Naive thymus-derived CD4-positive, alpha-beta T cell (primary cell): Measurements from ENCODE around the gene SLC44A5. TPM values are rescaled to one million over a fixed set of nuclear protein-coding genes. Genes with fewer than 3 reads are reported as not detected.
"Not testable (repeated sequence)": the region's sequence is repeated elsewhere in the genome, so short reads cannot be mapped to it uniquely, and the experiment has no call there.

Source experiments
- ATAC-seq: fragments of 150-1000 bp; cut with Tn5 transposase; 2 replicates; pipeline ENCODE4 v1.10.0; 2021; ENCODE audit warnings: mild to moderate bottlenecking, moderate library complexity
- CTCF ChIA-PET: fragments of 350-600 bp; sonication (Branson Sonifier 250); formaldehyde crosslinking; loops from one replicate; lab custom pipeline; 2021; ENCODE audit warnings: antibody characterized with exemption; lab: Charles Lee
- POLR2A ChIA-PET: fragments of 350-600 bp; sonication (Branson Sonifier 250); formaldehyde crosslinking; loops from one replicate; lab custom pipeline; 2021; ENCODE audit warnings: antibody characterized with exemption, inconsistent platforms; lab: Charles Lee
- DNase-seq, 9 donors: peaks; one replicate each; pipeline versions ENCODE4 v3.0.0 to v3.0.0-alpha.2; 2020 to 2022; ENCODE audit warnings: mixed read lengths in 1 of 9
- H3K27ac ChIP-seq: one replicate; pipeline ENCODE4 v1.7.0; 2013; ENCODE audit warnings: mild to moderate bottlenecking, low read depth, low read length, moderate library complexity
- H3K27me3 ChIP-seq, 2 donors: one replicate each; pipeline ENCODE4 v1.7.0; 2013; ENCODE audit warnings: low read length in 2 of 2, mild to moderate bottlenecking in 2 of 2, moderate library complexity in 2 of 2; ENCODE audit not compliant: control insufficient read depth in 2 of 2, insufficient read depth in 2 of 2
- H3K36me3 ChIP-seq, 3 experiments: 1 replicate in 2 of 3; 2 replicates in 1 of 3; pipeline ENCODE4 v1.7.0; 2013; ENCODE audit warnings: low read length in 3 of 3, mild to moderate bottlenecking in 3 of 3, moderate library complexity in 1 of 3; ENCODE audit not compliant: insufficient read depth in 3 of 3, control insufficient read depth in 2 of 3
- H3K4me1 ChIP-seq, 2 donors: one replicate each; pipeline ENCODE4 v1.7.0; 2013; ENCODE audit warnings: low read length in 2 of 2, mild to moderate bottlenecking in 2 of 2, moderate library complexity in 1 of 2; ENCODE audit not compliant: control insufficient read depth in 2 of 2, insufficient read depth in 2 of 2
- H3K4me3 ChIP-seq: 2 replicates; pipeline ENCODE4 v1.7.0; 2013; ENCODE audit warnings: mild to moderate bottlenecking, low read length
- H3K9me3 ChIP-seq, 3 experiments: 1 replicate in 2 of 3; 2 replicates in 1 of 3; pipeline ENCODE4 v1.7.0; 2013; ENCODE audit warnings: low read length in 3 of 3; ENCODE audit not compliant: control insufficient read depth in 2 of 3
- H3K27ac Mint-ChIP-seq, 9 donors: one replicate each; pipeline ENCODE4 v1.8.0; 2020 to 2022; ENCODE audit warnings: mixed read lengths in 9 of 9, mild to moderate bottlenecking in 8 of 9, moderate library complexity in 5 of 9, inconsistent platforms in 2 of 9
- H3K27me3 Mint-ChIP-seq, 5 donors: one replicate each; pipeline ENCODE4 v1.8.0; 2021 to 2022; ENCODE audit warnings: mixed read lengths in 5 of 5, mild to moderate bottlenecking in 1 of 5
- H3K36me3 Mint-ChIP-seq, 5 donors: one replicate each; pipeline ENCODE4 v1.8.0; 2020 to 2022; ENCODE audit warnings: mixed read lengths in 5 of 5, mild to moderate bottlenecking in 3 of 5, inconsistent platforms in 1 of 5
- H3K4me1 Mint-ChIP-seq, 7 donors: one replicate each; pipeline ENCODE4 v1.8.0; 2020 to 2022; ENCODE audit warnings: mixed read lengths in 7 of 7, mild to moderate bottlenecking in 3 of 7, inconsistent platforms in 1 of 7
- H3K4me3 Mint-ChIP-seq, 10 donors: one replicate each; pipeline ENCODE4 v1.8.0; 2020 to 2022; ENCODE audit warnings: mild to moderate bottlenecking in 10 of 10, mixed read lengths in 10 of 10, moderate library complexity in 6 of 10, inconsistent platforms in 2 of 10
- H3K9me3 Mint-ChIP-seq, 11 donors: one replicate each; pipeline ENCODE4 v1.8.0; 2020 to 2022; ENCODE audit warnings: mixed read lengths in 11 of 11, mild to moderate bottlenecking in 4 of 11, inconsistent platforms in 1 of 11, moderate library complexity in 1 of 11
- intact Hi-C, 2 donors: fragments of 100-400 bp; cut with micrococcal nuclease; formaldehyde crosslinking; loops; one replicate each; pipeline ENCODE4 v1.15.1; 2023
- polyA plus RNA-seq, 2 donors: library from polyadenylated mRNA; unstranded; fragments of 300-500 nt; fragmentation: Illumina TruSeq; gene quantifications; one replicate each; pipeline ENCODE4 v1.2.3, GENCODE V29; 2021
- total RNA-seq, 6 experiments: library from RNA in 5 of 6; stranded (reverse) in 5 of 6; gene quantifications; 1 replicate in 5 of 6; 2 replicates in 1 of 6; pipeline ENCODE4 v1.2.3 and lab custom pipeline; 2021 to 2026

SLC44A5 gene
- total and polyA plus RNA-seq, 7 experiments from 2014 or later: 0.92 to 6.0 (median 3.0) TPM; not detected in 3

DNA sequence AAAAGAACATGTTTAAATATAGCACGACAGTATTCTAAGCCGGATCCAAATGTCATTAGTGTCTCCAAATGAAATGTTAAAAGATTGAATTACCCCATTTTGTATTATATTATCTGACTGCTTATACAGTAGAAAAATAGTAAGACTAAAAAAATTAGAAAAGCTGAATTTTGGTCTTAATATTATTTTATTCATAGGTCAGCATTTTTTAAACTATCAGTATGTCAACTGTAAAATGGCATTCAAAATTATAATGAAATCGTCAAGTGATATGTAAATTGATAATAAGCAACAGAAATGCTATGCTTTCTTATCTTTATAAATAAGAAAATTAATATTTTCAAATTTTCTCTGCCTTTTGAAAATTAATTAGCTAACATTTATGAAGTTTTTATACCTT, 16.6 kb downstream of the SLC44A5 start:
- peaks cover 0 to 10% (median 4%) of the 10 kb centered on the region in 11 donors for H3K9me3 Mint-ChIP-seq
- Histone ChIP-seq H3K27ac (no peak overlapping the region), H3K27me3 (no peaks in the 10 kb centered on the region), H3K4me3 (no peak overlapping the region), H3K4me1 (no peaks in the 10 kb centered on the region), H3K9me3 (no peaks in the 10 kb centered on the region), H3K36me3 (no peaks in the 10 kb centered on the region)
- H3K36me3 Mint-ChIP-seq: peaks cover 0 to 9% (median 0%) of the 10 kb centered on the region in 5 donors
- ChIA-PET CTCF (no interaction called here), POLR2A (no interaction called here)
- intact Hi-C loops: no loop called here
- no peak overlapping the region for H3K27ac Mint-ChIP-seq
- no peak overlapping the region for H3K4me3 Mint-ChIP-seq
- H3K27me3 Mint-ChIP-seq: peaks cover 0 to 39% (median 29%) of the 10 kb centered on the region in 5 donors
- ATAC-seq (no peak), DNase-seq (no peak)
- no peaks in the 10 kb centered on the region for H3K4me1 Mint-ChIP-seq

DNA sequence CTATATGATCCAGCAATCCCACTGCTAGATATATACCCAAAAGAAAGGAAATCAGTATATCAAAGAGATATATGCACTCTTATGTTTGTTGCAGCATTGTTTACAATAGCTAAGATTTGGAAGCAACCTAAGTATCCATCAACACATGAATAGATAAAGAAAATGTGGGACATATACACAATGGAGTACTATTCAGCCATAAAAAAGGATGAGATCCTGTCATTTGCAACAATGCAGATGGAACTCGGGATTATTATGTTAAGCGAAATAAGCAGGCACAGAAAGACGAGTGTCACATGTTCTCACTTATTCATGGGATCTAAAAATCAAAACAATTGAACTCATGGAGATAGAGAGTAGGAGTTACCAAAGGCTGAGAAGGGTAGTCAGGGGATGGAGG, 17.5 kb downstream of the SLC44A5 start:
- H3K4me3 ChIP-seq, H3K9me3 ChIP-seq, H3K36me3 ChIP-seq, ATAC-seq, intact Hi-C loops, H3K27ac Mint-ChIP-seq, H3K27ac ChIP-seq, H3K27me3 ChIP-seq, CTCF ChIA-PET, H3K4me1 Mint-ChIP-seq, POLR2A ChIA-PET, H3K4me1 ChIP-seq, DNase-seq, H3K36me3 Mint-ChIP-seq, H3K4me3 Mint-ChIP-seq: not testable (repeated sequence)
- H3K27me3 Mint-ChIP-seq: peaks cover 0 to 41% (median 29%) of the 10 kb centered on the region in 5 donors
- H3K9me3 Mint-ChIP-seq: peaks cover 0 to 10% (median 4%) of the 10 kb centered on the region in 11 donors

DNA sequence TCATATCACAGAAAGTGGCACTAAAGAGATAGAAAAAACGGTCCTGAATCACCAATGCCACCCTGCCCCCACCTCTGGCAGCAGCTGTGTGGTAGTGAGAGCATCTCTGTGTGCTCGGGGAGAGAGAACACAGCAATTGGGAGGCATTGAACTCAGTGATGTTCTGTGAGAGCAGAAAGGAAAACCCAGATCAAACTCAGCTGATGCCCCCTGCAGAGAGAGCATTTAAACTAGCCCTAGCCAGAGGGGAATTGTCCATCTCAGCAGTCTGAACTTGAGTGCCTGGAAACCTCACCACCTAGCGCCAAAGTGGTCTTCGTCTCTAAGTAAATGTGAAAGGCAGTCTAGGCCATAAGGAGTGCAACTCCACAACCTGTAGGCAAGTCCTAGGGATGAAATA, 21.3 kb downstream of the SLC44A5 start:
- intact Hi-C loops: no loop called here
- DNase-seq (no peak), ATAC-seq (no peak)
- Mint-ChIP-seq H3K4me1 (no peaks in the 10 kb centered on the region), H3K27me3 (peaks cover 0 to 32% (median 29%) of the 10 kb centered on the region in 5 donors), H3K27ac (no peak overlapping the region), H3K36me3 (peaks cover 0 to 9% (median 0%) of the 10 kb centered on the region in 5 donors), H3K4me3 (no peak overlapping the region), H3K9me3 (peaks cover 0 to 8% (median 2%) of the 10 kb centered on the region in 11 donors)
- no peaks in the 10 kb centered on the region for H3K36me3 ChIP-seq
- H3K27ac ChIP-seq: no peak overlapping the region
- ChIA-PET CTCF (no interaction called here), POLR2A (no interaction called here)
- no peaks in the 10 kb centered on the region for H3K4me1 ChIP-seq
- H3K9me3 ChIP-seq: no peaks in the 10 kb centered on the region
- H3K27me3 ChIP-seq: no peaks in the 10 kb centered on the region
- no peak overlapping the region for H3K4me3 ChIP-seq

DNA sequence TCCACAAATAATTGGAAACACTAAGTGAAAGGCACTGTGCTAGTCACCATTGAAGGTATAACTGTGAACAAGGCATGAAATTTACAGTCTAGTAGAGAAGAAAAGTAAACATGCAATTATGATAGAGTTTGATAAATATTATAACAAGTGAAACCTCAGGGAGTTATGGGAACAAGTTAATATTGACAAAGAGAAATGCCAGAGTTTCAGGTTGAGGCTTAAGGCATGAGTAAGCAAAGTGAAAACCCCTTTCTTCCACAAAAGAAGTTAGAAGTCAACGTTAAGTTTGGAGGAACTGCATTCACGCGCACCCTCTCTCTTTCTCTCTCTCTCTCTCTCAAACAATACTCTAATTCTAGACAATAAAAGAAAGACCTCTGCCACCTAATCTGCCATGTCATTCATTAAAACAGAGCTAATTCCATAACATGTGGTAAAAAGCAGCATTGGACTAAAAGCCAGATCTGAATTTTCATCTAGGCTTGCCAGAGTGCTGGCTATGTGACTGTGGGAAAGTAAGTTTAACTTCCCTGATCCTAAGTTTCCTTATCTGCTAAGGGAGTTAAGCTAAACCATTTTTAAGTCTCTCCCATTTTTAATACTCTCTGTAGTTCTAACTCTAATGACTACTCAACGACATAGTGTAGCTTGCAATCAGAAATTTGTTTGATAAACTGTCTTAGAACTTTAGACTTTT, 22.0 kb downstream of the SLC44A5 start:
- Mint-ChIP-seq H3K4me3 (no peak overlapping the region), H3K36me3 (peaks cover 0 to 9% (median 0%) of the 10 kb centered on the region in 5 donors), H3K27ac (no peak overlapping the region), H3K9me3 (peaks cover 0 to 8% (median 2%) of the 10 kb centered on the region in 11 donors), H3K4me1 (no peaks in the 10 kb centered on the region), H3K27me3 (peaks cover 0 to 32% (median 24%) of the 10 kb centered on the region in 5 donors)
- no peaks in the 10 kb centered on the region for H3K9me3 ChIP-seq
- no peaks in the 10 kb centered on the region for H3K36me3 ChIP-seq
- POLR2A ChIA-PET: no interaction called here
- no peak overlapping the region for H3K4me3 ChIP-seq
- H3K27ac ChIP-seq: no peak overlapping the region
- CTCF ChIA-PET: no interaction called here
- ATAC-seq (no peak), DNase-seq (no peak)
- no peaks in the 10 kb centered on the region for H3K4me1 ChIP-seq
- intact Hi-C loops: no loop called here
- H3K27me3 ChIP-seq: no peaks in the 10 kb centered on the region

DNA sequence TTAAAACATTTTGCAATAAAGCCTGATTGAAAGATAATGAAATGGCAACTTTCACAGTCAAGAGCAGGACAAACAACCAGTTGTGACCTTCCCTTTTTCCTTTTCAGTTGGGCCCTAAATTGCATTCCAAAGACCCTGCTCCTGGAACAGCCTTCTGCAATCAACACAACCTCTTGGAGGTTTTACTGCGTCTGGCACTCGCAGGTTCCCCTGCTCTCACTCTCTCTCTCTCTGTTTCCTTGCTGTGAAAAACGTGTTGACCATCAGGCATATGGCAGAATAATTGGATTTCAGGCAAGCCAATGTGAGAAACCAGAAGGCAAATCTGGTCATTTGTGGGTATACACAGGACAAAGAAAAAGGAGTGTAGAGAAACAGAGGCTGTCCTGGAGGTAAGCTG, 23.2 kb downstream of the SLC44A5 start:
- Mint-ChIP-seq H3K27ac (no peak overlapping the region), H3K27me3 (peaks cover 0 to 22% (median 14%) of the 10 kb centered on the region in 5 donors)
- DNase-seq: no peak

DNA sequence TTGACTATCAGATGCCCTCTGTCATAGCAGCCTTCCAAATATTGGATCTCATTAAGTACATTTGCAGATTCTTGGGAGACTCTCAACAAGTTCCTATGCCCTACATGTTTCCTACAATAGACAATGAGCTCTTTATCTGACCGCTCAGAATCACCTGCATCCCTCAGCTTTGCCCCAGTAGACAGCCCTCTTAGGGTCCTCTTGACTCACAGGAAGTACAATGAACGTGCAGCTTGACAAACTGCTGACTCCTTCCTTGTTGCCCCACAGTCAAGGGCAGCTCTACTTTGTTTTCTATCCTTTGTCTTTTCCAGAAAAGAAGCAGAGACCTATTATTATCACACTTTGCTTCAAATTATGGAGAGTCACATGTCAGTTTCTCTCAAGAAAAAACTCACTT, 27.6 kb downstream of the SLC44A5 start:
- Mint-ChIP-seq H3K27me3 (peaks cover 0 to 5% (median 3%) of the 10 kb centered on the region in 5 donors), H3K9me3 (no peaks in the 10 kb centered on the region), H3K36me3 (no peaks in the 10 kb centered on the region), H3K4me3 (no peak overlapping the region), H3K4me1 (no peaks in the 10 kb centered on the region), H3K27ac (no peak overlapping the region)
- POLR2A ChIA-PET: no interaction called here
- H3K4me1 ChIP-seq: no peaks in the 10 kb centered on the region
- H3K27me3 ChIP-seq: no peaks in the 10 kb centered on the region
- no peaks in the 10 kb centered on the region for H3K9me3 ChIP-seq
- CTCF ChIA-PET: no interaction called here
- no peaks in the 10 kb centered on the region for H3K36me3 ChIP-seq
- no peak for DNase-seq
- no peak for ATAC-seq
- intact Hi-C loops: no loop called here
- no peak overlapping the region for H3K4me3 ChIP-seq
- H3K27ac ChIP-seq: no peak overlapping the region

More for the DNA sequence above, 23.2 kb downstream of the SLC44A5 start:
- Histone ChIP-seq H3K27me3 (no peaks in the 10 kb centered on the region), H3K36me3 (no peaks in the 10 kb centered on the region), H3K27ac (no peak overlapping the region), H3K4me3 (no peak overlapping the region), H3K9me3 (no peaks in the 10 kb centered on the region), H3K4me1 (no peaks in the 10 kb centered on the region)
- Mint-ChIP-seq H3K4me3 (no peak overlapping the region), H3K36me3 (peaks cover 0 to 1% (median 0%) of the 10 kb centered on the region in 5 donors), H3K9me3 (peaks cover 0 to 3% (median 0%) of the 10 kb centered on the region in 11 donors), H3K4me1 (no peaks in the 10 kb centered on the region)
- ChIA-PET POLR2A (no interaction called here), CTCF (no interaction called here)
- intact Hi-C loops: no loop called here
- ATAC-seq: no peak

DNA sequence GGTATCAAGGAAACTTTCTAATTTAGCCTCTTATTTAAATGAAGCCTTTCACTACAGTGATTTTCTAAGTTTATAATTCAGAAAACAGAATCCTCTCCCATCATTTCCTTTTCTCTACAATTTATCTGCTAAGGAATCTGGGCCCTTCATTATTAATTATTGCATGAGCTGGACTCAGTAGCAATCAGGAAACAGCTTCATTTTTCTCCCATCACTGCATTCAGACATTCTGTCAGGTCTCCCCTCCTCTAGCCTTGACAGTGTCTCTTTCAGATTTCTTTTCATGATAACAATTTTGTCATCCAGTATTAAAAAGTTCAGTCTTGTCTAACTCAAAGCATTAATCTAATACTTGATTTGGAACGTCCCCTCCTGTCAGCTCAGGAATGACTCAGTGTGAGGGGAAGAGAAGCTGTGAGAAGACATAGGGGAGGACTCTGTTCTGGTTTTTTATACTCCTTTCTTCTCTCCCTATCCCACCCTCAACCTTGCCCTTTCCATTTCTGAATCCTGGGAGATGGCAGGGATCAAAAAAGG, 28.1 kb downstream of the SLC44A5 start:
- ATAC-seq: no peak
- intact Hi-C loops: no loop called here
- H3K4me1 ChIP-seq: no peaks in the 10 kb centered on the region

More for the DNA sequence above, 28.1 kb downstream of the SLC44A5 start:
- H3K4me1 Mint-ChIP-seq: no peaks in the 10 kb centered on the region
- H3K9me3 Mint-ChIP-seq: no peaks in the 10 kb centered on the region
- H3K36me3 Mint-ChIP-seq: no peaks in the 10 kb centered on the region
- H3K4me3 Mint-ChIP-seq: no peak overlapping the region
- Histone ChIP-seq H3K27ac (no peak overlapping the region), H3K9me3 (no peaks in the 10 kb centered on the region), H3K4me3 (no peak overlapping the region), H3K36me3 (no peaks in the 10 kb centered on the region), H3K27me3 (no peaks in the 10 kb centered on the region)
- POLR2A ChIA-PET: no interaction called here
- peaks cover 0 to 5% (median 2%) of the 10 kb centered on the region in 5 donors for H3K27me3 Mint-ChIP-seq
- no peak for DNase-seq
- no peak overlapping the region for H3K27ac Mint-ChIP-seq
- CTCF ChIA-PET: no interaction called here
